ENCODE measurements around the gene DCDC2B. TPM values are rescaled to one million over a fixed set of nuclear protein-coding genes. Genes with fewer than 3 reads are reported as not detected.

Gene DCDC2B
- polyA plus RNA-seq, 2 of the 4 experiments (the other 2 are of a cell fraction) = not detected

DNA sequence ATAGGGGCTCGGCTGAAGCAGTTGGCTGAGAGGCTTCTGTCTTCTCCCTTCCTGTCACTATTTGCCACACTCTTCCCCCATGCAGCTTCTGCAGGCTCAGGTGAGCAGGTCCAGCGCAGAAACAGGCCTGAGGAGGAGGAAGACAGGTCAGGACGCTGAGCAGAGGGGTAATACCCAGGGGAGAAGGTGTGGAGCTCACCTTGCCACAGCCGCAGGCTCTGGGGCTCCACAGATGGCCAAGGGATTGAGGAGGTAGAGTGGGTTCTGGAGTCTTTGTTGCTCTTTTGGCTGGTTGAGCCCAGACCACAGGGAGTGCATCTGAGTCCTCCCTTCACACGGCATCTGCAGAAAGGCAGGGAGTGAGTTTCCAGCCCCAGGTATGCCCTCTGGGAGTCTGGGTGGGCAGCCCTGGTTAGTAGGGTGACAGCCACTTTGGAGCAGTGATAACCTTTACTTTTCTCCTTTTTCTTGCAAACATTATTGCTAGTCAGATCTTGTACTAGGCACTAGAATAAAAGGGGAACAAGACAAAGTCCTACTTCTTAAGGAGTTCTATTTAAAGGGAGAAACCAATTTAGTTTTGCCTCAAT, 23.0 kb downstream of the DCDC2B start:
- FAIRE-seq = no peak
- H3K9me3 ChIP-seq = no peaks in the 10 kb centered on the region
- CTCF ChIA-PET = interaction anchor here (1.1 to 2.1 kb wide), 5 partner anchors 8 to 17 kb away, joined by 4 to 9 read pairs (median 7); no protein-coding TSS in a partner anchor
- no peak for ATAC-seq
- TF ChIP-seq RNF2 (IDR thresholded peaks at IDR 0.05; ENCODE audit: borderline replicate concordance, low read depth) (no peak), ZC3H11A (IDR thresholded peaks at IDR 0.05) (no peak), EP300 (IDR thresholded peaks at IDR 0.05) (no peak), JUNB (IDR thresholded peaks at IDR 0.05) (no peak), MYC (IDR thresholded peaks at IDR 0.05; ENCODE audit: borderline replicate concordance, low read length) (no peak), RFX5 (IDR thresholded peaks at IDR 0.05) (no peak), CEBPB (IDR thresholded peaks at IDR 0.05) (no peak), TFCP2L1 (CRISPR knock-in tag; IDR thresholded peaks at IDR 0.05) (no peak), RCOR1 (IDR thresholded peaks at IDR 0.05; ENCODE audit: low read depth, low read length) (no peak), CBX8 (IDR thresholded peaks at IDR 0.05) (no peak), POLR2AphosphoS2 (conservative IDR thresholded peaks at IDR 0.05; ENCODE audit: low read length) (no peak), NR3C1 (IDR thresholded peaks at IDR 0.05) (no peak), TP53 (CRISPR knock-in tag; IDR thresholded peaks at IDR 0.05) (no peak), EHF (CRISPR knock-in tag; IDR thresholded peaks at IDR 0.05) (no peak), CBX2 (IDR thresholded peaks at IDR 0.05; ENCODE audit: borderline replicate concordance, low read depth) (no peak)
- TF ChIP-seq, protein P1, sequence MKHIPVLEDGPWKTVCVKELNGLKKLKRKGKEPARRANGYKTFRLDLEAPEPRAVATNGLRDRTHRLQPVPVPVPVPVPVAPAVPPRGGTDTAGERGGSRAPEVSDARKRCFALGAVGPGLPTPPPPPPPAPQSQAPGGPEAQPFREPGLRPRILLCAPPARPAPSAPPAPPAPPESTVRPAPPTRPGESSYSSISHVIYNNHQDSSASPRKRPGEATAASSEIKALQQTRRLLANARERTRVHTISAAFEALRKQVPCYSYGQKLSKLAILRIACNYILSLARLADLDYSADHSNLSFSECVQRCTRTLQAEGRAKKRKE (CRISPR knock-in tag; IDR thresholded peaks at IDR 0.05; ENCODE audit: low read depth) = no peak
- TF ChIP-seq, protein P2, sequence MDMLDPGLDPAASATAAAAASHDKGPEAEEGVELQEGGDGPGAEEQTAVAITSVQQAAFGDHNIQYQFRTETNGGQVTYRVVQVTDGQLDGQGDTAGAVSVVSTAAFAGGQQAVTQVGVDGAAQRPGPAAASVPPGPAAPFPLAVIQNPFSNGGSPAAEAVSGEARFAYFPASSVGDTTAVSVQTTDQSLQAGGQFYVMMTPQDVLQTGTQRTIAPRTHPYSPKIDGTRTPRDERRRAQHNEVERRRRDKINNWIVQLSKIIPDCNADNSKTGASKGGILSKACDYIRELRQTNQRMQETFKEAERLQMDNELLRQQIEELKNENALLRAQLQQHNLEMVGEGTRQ (IDR thresholded peaks at IDR 0.05) = no peak
- TF ChIP-seq, protein P3, sequence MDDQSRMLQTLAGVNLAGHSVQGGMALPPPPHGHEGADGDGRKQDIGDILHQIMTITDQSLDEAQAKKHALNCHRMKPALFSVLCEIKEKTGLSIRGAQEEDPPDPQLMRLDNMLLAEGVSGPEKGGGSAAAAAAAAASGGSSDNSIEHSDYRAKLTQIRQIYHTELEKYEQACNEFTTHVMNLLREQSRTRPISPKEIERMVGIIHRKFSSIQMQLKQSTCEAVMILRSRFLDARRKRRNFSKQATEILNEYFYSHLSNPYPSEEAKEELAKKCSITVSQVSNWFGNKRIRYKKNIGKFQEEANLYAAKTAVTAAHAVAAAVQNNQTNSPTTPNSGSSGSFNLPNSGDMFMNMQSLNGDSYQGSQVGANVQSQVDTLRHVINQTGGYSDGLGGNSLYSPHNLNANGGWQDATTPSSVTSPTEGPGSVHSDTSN (IDR thresholded peaks at IDR 0.05) = no peak
- TF ChIP-seq, protein P4, sequence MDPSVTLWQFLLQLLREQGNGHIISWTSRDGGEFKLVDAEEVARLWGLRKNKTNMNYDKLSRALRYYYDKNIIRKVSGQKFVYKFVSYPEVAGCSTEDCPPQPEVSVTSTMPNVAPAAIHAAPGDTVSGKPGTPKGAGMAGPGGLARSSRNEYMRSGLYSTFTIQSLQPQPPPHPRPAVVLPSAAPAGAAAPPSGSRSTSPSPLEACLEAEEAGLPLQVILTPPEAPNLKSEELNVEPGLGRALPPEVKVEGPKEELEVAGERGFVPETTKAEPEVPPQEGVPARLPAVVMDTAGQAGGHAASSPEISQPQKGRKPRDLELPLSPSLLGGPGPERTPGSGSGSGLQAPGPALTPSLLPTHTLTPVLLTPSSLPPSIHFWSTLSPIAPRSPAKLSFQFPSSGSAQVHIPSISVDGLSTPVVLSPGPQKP (IDR thresholded peaks at IDR 0.05; ENCODE audit: low read depth, low read length) = no peak
- TF ChIP-seq, protein P5, sequence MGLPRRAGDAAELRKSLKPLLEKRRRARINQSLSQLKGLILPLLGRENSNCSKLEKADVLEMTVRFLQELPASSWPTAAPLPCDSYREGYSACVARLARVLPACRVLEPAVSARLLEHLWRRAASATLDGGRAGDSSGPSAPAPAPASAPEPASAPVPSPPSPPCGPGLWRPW (IDR thresholded peaks at IDR 0.05) = no peak
- no peak overlapping the region for H3K4me3 ChIP-seq
- no peak overlapping the region for H3K27ac ChIP-seq
- peaks cover 29% of the 10 kb centered on the region for H3K4me1 ChIP-seq
- 88% methylated on average over 5 of the region's 5 CpGs for WGBS (ENCODE audit: missing lambda C conversion rate)
- DNase-seq (ENCODE audit: low read depth in 1 of 2, low spot score in 1 of 2) = no peak
- H3K4me2 ChIP-seq = no peak overlapping the region
- POLR2A ChIA-PET = no interaction called here

DNA sequence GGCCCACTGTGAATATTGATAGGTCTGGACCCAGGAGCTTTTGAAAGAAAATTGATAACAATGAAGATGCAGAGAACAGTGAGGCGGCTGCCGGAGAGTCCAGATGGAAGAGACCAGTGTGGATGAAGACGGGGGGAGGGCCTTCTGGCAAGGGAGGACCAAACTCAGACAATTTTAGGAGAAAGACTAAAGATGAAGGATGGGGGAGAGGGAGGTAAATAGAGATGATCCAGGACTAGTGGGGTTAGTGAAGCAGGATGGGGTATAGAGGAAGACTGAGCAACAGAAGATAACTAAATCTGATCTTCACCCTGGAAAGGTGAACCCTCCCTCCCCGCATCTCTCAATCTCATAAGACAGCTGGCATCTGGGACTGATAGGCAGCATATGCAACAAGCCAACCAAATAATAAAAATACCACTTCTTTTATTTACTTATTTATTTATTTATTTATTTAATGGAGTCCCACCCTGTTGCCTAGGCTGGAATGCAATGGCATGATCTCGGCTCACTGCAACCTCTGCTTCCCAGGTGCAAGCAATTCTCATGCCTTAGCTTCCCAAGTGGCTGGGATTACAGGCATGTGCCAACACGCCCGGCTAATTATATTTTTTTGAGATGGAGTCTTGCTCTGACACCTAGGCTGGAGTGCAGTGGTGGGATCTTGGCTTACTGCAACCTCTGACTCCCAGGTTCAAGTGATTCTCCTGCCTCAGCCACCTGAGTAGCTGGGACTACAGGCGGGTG, 23.8 kb downstream of the DCDC2B start:
- DNase-seq (ENCODE audit: low read depth in 1 of 2, low spot score in 1 of 2) (no peak), ATAC-seq (no peak), FAIRE-seq (no peak)
- H3K4me3 ChIP-seq = no peak overlapping the region
- H3K9me3 ChIP-seq = no peaks in the 10 kb centered on the region
- H3K4me2 ChIP-seq = no peak overlapping the region
- 94% methylated on average over 7 of the region's 8 CpGs for WGBS (ENCODE audit: missing lambda C conversion rate)
- peaks cover 35% of the 10 kb centered on the region for H3K4me1 ChIP-seq
- POLR2A ChIA-PET = no interaction called here
- no peak overlapping the region for H3K27ac ChIP-seq
- CTCF ChIA-PET = interaction anchor here (1.3 to 2.1 kb wide), 3 partner anchors 7 to 17 kb away, joined by 4 to 9 read pairs (median 7); no protein-coding TSS in a partner anchor
- TF ChIP-seq EP300 (IDR thresholded peaks at IDR 0.05) (no peak), EHF (CRISPR knock-in tag; IDR thresholded peaks at IDR 0.05) (no peak), JUNB (IDR thresholded peaks at IDR 0.05) (no peak), TP53 (CRISPR knock-in tag; IDR thresholded peaks at IDR 0.05) (no peak), KDM5A (IDR thresholded peaks at IDR 0.05) (no peak), HEYL (CRISPR knock-in tag; IDR thresholded peaks at IDR 0.05) (no peak), NFE2L2 (conservative IDR thresholded peaks at IDR 0.05; ENCODE audit: low read length) (no peak), PHF8 (IDR thresholded peaks at IDR 0.05; ENCODE audit: borderline replicate concordance, low read depth) (no peak), ZSCAN20 (CRISPR knock-in tag; IDR thresholded peaks at IDR 0.05) (no peak), FOXS1 (CRISPR knock-in tag; IDR thresholded peaks at IDR 0.05) (no peak), POLR2AphosphoS2 (conservative IDR thresholded peaks at IDR 0.05; ENCODE audit: low read length) (no peak), MAFK (IDR thresholded peaks at IDR 0.05; ENCODE audit: partially characterized antibody) (no peak), CEBPB (IDR thresholded peaks at IDR 0.05) (no peak), CHD2 (IDR thresholded peaks at IDR 0.05; ENCODE audit: low read length, partially characterized antibody) (no peak)
- TF ChIP-seq, protein P2 (IDR thresholded peaks at IDR 0.05) = no peak
- TF ChIP-seq, protein P3 (IDR thresholded peaks at IDR 0.05) = no peak
- TF ChIP-seq, protein P5 (IDR thresholded peaks at IDR 0.05) = no peak
- TF ChIP-seq, protein P1 (CRISPR knock-in tag; IDR thresholded peaks at IDR 0.05; ENCODE audit: low read depth) = no peak
